Activated effector memory CD4-positive, alpha-beta T cell treated with anti-CD3 and anti-CD28 coated beads, Interleukin-2, amount 50 U/mL, for 16 hours (primary cell): ENCODE data around the gene FTO.

ENCODE experiments used
- DNase-seq: peaks from one replicate; pipeline ENCODE4 v3.0.0-alpha.2; 2020

Gene FTO

DNA sequence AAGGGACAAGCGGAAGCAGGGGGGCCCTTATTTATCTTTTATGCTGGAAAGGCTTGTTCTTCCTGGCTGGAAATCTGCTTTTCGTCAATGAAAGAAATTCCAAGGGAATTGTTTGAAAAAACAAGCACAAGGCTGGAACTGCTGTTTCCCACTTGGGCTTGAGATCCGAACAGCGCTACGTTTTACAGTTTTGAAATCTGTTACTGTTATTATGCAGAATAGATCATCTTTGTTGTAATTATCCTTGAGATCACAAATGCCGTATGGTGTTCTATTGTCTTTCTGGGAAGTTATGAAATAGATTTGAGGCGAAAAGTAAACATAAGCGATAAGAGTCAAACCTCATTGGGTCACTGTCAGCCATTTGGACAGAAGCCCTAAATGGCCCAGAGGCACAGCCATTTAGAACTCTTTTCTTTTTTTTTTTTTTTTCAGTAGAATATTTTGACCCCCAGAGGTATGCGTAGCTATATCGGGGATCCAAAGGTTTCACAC is 359.4 kb downstream of the FTO start:
- DNase-seq = no peak

DNA sequence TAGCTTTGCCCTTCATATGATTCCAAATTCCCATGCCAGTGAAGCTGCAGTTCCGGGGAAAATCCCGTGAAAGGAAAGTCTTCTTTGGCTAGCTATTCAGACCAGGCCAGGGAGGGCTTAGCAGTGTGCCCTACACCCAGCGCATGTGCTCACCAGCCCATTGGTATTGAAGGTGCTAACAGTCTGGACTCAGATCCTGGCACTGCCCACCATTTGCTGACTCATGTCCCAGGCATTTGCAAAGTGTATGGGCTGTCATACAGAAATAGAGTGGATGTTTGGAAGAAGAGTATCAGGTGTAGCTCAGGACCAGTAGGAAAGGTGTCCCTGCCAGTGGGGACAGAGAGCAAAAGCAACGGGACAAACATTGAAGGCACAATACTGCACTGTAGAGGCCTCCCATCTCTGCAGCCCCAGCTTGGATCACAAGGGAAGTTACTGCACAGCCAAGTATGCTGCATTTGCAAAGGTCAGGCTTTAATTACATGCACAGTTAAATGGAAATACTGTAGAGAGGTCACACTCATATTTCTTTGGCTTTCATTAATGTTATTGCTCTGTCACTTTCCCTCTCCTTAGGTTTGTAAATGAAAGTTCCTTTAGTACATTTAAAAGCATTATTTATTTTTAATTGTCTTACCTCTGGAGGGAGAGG is 362.6 kb downstream of the FTO start:
- no peak for DNase-seq

DNA sequence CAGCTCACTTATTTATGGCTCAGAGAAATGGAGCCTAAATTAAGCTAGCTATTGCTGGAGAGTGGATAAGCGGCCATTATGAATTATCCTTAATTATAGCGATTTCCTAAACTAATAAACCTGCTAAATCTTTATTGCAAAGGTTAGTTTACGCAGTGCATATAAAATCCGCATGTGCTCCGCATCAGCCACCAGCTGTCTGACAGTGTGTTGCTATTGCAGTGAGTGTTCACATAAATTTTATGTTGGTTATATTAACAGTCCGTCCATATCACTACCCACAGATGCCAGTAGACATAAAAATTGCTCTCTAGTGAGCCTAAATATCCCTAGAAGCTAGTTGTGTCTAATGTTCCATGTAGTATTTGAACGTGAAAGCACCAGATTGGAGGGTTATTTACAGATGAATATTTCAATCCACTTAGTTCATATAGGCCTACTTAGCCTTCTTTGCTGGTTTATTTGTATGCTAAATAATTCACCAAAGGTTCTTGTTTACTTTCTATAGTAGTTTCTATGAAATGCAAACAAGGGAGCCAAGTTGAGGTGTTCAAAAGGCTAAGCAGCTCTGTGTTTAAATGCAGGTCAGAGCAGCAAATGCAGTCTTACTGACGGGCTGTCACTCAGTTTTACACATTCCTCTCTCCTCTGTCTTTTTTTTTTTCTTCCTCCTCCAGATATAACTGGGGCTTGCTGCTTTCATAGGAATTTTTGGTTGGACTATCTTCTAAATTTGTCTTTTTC is 363.5 kb downstream of the FTO start:
- DNase-seq = no peak

DNA sequence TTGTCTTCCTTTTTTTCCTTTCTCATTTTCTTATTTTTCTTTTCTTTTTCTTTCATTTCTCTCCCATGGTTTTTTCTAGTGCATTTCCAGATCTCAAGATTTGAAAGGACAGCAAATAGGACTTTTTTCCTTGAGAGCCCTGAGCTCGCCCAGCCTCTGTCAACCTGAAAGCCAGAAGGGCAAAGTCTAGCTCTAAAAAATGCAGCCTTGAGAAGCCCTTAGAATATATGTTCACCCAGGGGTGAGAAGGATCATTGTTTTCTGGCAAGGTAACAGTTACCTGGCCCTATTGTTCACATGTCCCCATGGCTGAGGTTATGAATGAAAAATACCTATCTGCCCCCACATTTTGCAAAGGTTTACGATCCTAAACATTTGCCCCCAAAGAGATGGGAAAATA is 364.3 kb downstream of the FTO start:
- DNase-seq = no peak

DNA sequence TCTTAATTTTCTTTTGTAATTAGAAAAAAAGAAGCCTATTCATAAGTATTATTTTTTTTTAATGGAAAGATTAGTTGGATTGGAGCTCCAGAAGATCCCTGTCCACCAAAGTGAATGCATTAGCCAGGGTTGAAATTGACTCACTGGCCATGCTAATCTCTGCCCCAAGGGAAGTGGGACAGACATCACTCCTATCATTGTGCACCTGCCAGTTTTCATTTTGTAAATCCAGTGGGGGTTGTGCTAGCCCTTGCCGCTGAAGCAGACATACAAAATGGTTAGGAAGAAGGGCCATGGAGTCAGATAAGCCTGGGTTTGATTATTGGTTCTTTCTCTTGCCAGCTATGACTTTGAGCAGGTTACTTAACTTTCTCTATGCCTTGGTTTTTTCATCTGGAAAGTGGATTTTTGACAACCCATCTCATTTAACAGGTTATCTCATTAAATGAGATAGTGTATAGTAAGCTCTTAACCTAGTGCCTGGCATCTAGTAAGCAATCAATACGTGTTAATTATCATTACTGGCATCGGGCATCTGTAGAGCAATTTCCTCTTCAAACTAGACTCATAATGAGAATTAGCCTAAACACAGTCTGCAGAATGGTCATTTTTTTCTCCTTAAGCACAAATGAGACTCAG is 365.8 kb downstream of the FTO start:
- no peak for DNase-seq

DNA sequence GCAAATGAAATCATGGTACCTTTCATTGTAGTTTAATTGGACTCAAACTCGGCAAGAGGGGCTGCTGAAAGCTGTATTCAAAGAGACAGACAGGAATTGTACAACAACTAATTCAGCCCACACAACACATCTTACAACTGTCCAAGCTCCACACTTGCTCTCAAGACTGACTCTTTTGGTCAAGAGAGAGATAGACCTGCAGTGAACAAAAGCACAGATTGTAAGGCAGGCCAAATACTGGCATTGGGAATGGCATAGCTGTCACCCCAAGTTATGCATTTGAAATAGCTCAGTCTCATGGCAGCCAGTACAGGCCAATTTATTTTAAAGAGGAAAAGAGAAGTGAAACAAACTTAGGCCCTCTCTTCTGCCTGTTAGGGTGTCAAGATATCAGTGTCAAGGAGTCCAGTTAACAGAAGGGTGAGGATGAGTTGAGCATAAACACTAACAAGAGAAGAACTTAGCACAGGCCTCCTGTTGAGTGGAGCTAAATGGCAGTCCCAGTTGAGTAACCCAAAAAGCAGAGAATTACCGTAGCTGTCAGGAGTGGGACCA is 366.9 kb downstream of the FTO start:
- DNase-seq = no peak

DNA sequence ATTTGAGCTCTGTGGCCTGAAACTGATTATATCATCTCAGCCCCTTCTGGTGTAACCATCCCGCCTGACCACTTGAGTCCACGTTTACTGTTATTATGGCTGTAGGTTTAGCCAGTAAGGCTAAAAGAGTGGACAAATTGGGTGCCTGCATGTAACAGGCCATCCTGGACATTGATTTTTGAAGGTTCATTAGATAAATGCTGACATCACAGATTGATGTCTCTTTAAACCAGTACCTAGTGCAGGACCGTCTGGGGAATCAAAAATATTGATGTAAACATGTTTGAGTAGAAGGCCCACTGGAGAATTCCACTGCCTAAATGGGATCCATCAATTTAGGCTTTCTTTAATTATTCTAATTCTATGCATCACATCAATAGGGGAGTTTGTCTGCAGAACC is 367.6 kb downstream of the FTO start:
- no peak for DNase-seq

DNA sequence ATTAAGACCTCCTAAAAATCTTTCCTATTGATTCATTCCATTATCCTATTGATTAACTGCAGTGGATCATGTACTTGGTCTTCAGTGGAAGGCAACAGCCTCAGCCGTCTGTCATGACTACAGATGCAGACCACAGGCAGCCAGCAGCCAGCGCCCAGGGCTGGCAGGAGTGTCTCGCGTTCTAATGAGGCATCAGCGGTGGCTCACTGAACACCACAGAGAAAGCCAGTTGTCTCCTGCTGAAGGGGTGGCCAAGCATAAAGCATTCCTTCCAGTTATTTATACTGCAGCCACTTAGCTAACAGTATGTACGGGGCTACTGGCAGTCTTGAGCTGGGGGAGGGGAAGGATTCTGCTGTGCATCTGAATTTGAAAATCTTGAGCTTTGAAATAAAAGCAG is 368.3 kb downstream of the FTO start:
- no peak for DNase-seq

DNA sequence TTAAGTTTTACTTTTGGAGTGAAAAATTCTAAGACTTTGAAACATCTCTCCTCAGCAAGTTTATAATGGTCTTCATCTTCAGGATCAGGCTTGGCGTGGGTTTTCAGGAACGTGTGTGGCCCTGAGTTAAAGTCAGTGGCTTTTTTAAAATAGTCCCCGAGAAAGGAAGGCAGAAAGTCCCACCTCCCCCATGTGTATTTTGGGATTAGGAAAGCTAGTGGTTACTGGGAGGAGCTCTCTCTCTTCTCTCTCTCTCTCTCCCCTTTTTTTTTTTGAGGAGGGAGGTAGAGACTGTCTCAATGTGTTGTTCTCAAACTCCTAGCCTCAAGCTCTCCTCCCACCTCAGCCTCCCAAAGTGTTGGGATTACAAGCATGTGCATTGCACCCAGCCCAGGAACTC is 369.4 kb downstream of the FTO start:
- DNase-seq = no peak

DNA sequence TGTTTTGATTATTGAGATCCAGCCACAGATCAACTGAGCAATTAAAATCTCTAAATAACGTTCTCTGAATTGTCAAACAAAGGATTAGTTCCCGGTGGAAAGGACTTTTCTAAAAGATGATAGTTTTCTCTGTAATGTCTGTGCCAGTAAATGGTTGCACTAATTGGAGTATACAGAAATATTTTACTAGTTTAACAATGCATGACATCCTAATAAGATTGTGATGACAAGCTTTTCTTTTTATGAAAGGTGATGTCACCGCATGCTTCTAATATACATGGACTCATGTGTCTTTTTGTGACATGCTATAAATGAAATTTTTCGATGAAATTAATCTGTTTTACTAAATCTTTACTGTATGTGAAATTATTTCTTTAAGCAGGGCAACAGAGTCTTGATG is 371.5 kb downstream of the FTO start:
- no peak for DNase-seq

DNA sequence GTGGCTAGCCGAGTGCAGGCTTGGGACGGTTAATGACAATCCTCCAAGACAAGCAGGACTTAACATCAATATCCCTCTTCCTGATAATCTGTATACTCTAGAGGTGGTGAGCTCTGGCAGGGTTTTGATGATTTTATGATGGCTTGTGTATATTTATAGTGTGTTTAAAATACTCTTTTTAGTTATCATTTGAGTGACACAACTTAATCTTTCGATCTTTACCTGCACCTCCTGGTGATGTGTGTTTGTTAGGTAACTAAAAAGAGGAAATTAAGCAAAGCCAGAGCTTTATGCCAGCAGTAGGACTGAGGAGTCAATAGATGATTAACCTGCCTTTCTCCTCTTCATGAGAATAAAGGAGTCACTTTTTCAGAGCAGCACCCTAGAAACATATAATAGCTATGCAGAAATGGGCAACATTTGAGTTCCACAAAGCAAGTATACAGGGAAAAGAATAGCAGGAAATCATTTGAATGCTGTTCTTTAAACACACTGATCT is 372.1 kb downstream of the FTO start:
- no peak for DNase-seq

DNA sequence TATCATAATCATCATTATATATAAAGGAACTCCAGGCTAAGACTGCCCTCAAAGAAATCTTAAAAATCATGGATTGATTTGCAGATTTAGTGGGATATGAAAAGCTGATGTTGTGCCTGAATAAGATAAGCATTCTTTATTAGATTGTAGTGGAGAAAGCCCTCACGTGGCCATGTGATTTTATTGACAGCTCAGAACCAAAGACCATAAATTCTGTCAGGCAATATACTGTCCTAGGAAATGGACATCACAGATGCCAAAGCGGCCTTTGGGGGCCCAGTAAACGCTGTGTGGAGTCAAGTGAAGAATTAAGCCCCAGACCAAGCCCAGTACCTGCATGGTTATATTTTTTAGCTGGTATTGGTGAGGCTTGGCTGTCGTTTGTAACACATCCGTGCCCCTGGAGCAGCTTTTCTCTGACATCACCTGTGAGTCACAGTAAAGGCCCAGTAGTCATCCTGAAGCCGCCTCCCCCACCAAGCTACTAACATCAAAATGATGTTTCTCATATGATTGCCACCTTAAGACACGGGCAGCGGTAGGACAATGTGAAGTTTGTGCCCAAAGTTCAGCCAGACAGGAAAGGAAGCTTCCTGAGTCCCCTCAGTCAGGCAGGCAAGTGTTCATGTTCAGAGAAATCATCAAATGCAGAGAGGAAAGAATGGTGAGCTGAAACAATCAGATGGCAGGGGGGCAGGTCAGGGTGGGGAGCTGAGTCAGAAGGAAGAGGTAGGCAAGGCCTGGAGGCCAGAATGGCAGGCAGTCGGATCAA is 373.3 kb downstream of the FTO start:
- DNase-seq = no peak

DNA sequence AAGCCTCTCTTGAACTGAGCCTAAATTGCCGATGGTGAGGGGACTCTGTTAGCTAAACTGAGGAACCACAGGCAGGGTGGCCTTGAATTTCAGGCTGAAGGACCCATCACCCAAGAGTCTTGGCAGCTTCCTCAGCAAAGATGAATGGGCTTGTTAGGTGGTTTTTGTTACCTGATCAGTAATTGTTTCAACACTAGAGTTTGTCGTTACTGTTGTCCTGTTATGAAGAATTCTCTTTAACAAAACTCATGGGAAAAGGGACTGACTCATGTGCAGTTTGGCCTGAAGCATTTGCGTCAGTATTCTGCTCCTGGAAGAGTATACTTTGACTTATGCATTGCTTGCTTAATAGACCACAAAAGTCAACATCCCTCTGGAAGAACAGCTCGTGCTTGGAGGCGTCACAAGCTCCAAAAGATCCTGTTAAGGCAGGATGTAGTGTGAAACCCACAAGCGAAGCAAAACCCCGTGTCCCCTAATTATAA is 376.6 kb downstream of the FTO start:
- no peak for DNase-seq

DNA sequence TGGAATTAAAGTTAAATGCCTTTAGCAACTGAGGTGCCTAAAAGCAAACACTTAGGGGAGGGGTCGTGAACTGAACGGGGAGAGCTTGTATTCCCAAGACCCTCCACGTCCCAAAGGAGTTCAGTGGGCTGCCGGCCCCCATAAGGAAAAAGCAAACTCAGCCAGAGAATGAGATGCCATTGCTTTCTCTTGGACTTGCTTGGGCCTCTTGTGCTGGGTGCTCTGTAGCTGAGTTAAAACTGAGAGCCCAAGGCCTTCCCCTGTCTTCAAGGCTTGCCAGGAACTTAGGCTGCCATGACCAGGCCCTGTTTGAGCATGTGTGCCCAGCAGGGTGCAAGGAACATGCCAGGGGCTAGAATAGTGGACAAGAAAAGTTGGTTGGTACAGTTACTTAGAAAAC is 382.8 kb downstream of the FTO start:
- no peak for DNase-seq

DNA sequence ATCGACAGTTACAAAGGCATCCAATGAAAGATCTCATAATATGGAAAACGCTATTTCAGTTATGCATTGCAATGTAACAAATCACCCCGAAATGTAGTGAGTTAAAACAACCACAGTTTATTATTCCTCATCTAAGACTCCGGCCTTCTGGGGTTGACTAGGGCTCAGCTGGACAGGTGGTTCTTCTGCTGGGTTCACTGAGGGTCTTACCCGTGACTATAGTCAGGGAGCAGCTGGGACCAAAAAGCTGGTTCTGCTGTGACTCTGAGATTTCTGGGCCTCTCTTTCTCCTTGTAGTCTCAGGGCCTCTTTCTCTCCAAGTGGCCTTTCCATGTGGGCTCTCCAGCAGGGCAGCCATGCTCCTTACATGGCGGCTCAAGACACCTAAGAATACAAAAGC is 386.6 kb downstream of the FTO start:
- no peak for DNase-seq

DNA sequence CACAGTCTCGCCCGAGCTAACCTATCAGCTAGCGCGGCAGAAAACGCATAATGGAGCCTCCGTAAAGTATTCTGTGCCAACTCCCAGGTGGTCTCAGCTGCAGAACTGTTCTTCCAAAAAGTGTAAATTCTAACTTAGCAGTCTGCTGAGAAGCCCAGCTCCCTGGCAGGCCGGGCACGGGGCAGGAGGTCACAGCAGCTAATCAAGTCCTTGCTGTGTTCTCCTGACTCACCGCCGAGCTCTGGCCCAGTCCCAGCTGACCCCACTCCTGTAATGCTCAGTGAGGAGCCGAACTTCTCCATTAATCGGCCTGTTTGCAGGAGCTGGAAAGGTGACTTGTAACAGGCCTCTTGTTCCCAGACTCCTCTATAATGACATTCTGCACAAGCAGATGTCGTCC is 389.3 kb downstream of the FTO start:
- DNase-seq = no peak

DNA sequence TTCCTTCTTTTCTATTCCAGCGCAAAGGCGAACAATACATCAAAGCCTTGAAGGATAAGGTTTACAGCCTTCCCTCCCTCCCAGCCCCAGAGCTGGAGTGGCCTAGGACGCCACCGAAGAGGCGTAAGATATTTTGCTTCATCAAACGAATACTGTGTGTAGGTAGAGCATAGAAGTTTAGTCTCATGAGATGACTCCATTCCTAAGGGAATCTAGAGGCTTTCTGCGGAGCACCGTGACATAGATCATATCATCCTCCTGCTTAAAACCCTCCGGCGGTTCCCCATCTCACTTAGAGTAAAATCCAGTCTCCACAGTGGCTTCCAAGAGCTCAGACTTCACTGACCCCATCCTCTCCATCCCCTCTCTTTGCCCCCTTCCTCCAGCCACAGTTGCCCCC is 390.7 kb downstream of the FTO start:
- DNase-seq = no peak

DNA sequence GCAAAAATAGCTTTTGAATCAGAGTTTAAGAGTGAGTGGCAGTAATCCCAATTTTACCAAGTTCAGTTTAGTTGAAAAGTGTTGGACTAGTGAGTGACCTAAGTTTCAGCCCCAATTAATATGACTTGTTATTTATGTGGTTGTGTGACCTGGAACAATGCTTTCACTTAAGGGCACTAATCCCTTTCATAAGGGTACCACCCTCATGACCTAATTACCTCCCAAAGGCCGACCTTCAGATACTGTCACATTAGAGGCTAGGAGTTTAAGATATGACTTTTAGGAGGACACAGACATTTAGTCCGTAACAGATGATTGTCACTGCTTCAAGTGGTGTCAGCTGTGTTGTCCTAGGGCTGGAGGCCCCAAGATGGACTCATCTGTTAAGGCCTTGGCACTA is 392.7 kb downstream of the FTO start:
- DNase-seq = no peak

DNA sequence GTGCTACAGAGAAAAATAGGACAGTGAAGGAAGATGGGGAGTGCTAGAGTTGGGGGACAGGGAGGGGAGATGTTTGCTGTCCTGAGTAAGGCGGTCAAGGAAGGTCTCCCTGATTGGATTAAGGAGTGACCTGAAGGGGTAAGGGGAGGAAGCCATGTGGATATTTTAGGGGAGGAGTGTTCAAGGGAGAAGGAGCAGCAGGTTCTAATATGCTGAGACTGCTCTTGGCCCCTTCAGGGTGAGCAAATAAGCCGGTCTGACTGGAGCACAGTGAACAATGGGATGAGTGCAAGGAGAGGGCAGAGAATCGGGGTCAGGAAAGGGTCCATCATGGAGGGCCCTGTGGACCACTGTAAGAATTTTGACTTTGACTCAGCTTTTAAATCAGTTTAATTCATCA is 393.8 kb downstream of the FTO start:
- no peak for DNase-seq

DNA sequence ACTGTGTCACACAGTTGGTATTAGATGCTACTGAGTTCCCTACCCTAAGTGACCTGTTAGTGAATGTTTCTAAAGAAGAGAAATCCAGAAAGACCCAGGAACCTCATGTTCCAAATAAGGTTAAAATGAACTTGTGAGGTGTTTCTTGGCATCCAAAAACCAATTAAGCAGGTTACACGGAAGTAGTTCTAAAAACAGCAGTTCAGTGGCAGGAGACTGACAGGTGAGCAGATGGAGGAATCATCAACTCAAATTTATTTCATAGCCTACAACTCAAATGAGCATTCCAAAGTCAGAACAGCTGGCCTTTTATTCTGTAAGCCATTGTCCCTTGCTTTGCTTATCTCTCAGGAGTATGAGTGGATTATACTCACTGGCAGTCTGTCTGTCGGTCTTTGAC is 394.3 kb downstream of the FTO start:
- no peak for DNase-seq

DNA sequence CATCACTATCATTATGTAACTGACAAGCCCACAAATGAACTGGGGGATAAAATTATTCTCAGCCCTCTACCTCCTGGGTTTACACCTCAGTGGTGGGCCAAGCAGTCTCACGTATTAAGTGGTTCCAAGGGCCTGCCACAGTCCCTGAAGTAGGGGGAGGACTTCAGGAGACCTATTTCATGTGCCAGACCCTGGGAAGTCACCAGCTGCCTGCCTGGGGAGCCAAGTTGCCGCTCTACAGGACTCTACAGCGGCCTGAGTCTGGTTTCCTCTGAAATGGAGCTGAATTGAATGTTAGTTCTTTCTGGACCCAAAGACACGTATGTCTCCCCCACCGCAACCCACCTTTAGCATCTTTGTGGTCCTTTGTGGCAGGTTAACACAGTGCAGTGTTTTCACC is 395.7 kb downstream of the FTO start:
- no peak for DNase-seq

DNA sequence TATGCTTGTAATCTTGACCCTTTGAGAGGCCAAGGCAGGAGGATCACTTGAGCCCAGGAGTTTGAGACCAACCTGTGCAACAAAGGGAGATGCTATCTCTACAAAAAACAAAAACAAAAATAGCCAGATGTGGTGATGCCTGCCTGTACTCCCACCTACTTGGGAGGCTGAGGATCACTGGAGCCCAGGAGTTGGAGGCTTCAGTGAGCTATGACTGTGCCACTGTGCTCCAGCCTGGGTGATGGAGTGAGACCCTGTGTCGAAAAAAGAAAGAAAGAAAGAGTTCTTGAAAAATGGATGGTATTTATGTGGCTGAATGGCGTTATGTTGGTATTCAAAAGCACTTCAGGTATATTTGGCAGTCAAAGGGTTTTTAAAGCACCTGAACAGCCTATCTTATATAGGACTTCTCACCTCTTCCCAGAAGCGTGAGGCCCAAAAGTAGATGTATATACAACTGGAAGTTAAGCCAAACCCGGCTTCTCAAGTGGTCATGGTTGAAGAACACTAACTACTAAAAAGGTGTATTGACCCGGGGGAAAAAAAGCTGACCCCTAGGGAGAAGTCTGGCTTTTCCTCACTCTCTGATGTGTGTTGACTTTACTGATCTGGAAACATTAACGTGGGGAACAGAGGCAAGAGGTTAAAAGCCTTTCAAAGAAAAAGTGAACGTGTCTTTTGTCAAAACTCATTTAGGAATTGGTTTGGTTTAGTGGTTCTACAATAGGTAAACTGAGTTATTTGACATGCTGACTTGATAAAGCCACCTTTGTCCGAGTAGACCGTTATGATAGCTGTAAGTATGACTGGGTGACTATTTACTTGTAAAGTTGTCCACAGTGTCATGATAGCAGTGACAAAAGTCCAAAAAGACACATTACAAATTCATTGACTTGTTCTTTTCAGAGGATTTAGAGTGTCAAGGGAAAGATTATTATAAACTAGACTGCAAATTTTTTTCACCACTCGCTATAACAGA is 399.2 kb downstream of the FTO start:
- DNase-seq = no peak
